ENCODE data around the gene TXK. TPM values are rescaled to one million over a fixed set of nuclear protein-coding genes. Genes with fewer than 3 reads are reported as not detected.
"Not testable (repeated sequence)": the region's sequence is repeated elsewhere in the genome, so short reads cannot be mapped to it uniquely, and the experiment has no call there.

TXK gene
- polyA plus RNA-seq (ENCODE audit: insufficient read length in 4 of 4), result 1 to 10 TPM in 3 of 4 donors, under 1 TPM in 1; 0.55 to 3.9 (median 2.3) TPM

DNA sequence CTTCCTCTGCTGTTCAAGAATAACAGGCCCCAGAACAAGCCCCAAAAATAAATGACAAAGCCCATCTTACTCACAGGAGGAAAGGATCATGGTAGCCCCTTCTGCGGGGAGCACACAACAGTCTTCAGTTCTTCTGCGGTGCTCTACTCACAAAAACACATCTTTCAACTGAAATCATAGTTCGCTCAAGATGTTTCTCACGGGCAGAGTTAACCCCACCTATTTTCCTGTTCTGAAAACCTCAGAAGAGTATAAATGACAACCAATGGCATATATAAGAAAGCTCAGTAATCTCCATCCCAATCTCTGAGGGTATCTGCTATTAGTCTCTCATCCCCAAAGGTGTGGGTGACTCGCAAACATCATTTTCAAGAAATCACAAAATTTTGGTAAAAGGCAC, at the start of gene TXK:
TSS of gene TXK (minus strand) at position 170 of the 400 bp plus-strand sequence. CDS start at position 90, 80 bp downstream.
- no peak for DNase-seq (ENCODE audit: low read depth in 4 of 4, low spot score in 3 of 4)

DNA sequence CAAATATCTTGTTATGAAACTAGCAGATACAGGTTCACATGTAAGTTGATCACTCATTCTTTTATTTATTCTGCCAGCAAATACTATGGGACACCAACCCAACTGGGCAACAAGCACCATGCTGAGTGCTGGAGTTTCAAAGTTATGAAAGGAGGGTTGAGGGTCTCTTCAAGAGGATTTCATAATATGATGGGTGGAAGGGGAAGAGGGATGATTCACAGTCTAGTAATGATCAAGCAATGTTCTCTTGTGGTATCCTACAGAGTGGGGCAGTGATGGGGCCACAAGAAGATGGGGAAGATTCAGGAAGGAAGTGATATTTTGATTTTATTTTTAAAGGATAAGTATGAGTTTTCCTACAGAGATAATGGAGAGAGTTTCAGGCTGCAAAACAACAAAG, 46.2 kb upstream of the TXK start:
- DNase-seq (ENCODE audit: low read depth in 4 of 4, low spot score in 3 of 4), result no peak

DNA sequence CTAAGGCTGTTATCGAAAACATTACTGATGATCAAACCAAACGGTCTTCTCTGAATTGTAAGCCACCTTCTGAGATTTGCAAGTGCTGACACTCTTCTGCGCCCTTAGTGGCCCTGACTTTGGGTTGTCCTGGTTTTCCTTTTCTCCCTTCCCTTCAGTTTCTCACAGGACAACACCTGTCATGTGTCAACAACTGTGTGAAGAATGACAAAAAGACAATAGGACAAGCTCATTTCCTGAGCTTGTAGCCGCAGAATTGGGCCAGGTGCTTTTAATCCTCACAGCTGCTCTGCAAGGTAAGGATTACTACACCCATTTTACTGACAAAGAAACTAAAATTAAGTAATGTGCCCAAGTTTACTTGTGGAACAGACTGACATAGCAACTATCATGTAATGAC, 44.9 kb upstream of the TXK start:
- no peak for DNase-seq (ENCODE audit: low read depth in 4 of 4, low spot score in 3 of 4)

DNA sequence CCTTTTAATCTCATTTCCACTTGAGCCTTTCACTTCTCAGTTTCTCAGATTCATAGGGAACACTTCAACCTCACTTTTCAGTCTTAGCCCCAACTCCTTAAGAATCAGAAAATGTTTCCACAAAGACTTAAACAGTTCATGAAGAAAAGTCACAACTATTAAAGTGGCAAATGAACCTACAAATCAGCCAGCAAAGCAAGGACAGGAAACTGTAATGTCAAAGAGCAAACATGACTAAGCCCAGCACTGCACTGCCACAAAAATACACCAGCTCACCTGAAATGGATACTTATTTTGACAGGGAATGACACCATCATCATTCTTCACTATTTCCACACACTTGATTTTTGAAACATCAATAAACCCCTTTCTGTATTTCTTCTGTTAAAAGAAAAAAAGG, 41.8 kb upstream of the TXK start:
- no peak for DNase-seq (ENCODE audit: low read depth in 4 of 4, low spot score in 3 of 4)

DNA sequence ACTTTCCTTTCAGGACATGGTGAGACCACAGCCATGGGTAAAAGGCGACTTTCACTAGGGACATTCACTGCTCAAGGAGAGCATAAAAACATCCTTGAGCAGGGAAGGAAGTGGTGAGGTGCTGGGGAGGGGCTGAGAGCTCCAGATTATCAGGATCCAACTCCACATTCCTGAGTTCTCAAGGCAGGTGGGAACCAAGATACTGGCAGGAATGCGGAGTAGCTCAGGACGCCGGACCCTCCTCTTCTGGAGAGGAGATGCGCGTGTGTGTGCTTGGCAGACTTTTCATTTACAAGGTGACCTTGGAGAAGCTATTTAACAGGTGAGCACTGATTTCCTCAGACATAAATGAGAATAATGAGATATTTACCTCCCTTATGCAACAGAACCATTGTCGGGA, 41.3 kb upstream of the TXK start:
- no peak for DNase-seq (ENCODE audit: low read depth in 4 of 4, low spot score in 3 of 4)

DNA sequence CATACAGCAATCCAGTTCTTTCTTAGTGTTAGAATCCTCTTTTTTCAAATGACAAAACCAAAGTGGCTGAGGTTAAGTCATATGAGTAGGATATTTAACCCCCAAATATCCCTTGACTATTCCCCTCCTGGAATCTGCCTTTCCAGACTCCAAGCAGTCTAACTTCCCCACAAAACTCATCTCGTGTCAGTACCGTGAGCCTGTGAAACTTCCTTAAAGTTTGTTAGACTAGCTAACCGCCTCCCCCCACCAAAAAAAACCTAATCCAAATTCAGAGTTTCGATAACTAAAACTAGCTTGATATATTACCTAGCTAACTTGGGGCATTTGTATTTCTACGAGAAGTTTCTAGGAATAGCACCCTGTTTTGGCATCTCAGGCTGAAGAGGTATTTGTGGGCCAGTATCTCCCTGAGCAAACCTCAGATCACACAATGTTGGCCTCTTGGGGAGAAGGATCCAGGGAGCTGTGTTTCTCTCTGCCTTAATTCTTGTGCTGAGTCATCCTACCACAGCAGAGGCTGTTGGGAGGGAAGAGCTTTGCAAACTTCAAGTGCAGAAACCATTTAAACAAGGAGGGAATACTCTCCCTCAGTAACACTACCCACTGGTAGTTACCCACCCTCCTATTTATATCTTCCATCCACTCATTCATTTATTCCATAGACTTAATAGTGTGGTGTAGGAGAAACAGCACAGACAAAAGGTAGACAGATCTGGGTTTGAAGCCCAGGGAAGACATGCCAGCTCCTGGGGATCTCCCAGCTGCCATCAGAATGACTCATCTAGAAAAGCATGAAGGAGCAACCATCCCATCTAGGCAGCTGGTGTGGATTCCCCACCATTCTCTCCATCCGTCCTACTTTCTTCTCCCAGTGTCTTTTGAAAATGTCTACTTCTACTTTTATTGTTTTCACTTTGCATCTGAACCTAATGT, 39.3 kb upstream of the TXK start:
- no peak for DNase-seq (ENCODE audit: low read depth in 4 of 4, low spot score in 3 of 4)

DNA sequence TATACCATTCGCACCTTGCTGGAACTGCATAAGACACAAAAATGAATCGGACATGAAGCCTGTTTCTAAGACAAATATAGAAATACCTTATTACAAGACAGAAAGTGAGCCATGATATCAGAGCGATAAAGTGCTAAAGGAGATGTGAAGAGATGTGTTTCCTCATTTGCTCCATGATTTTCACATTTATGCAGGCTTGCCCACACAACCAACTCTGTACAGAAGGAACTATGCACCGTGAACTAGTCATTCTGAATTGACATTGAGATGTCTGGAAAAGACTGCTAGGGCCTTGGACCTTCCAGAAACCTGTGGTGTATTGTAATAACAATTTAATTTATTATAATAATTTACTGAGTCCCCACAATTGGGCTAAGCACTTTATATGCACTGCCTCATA, 38.6 kb upstream of the TXK start:
- DNase-seq (ENCODE audit: low read depth in 4 of 4, low spot score in 3 of 4), result no peak

DNA sequence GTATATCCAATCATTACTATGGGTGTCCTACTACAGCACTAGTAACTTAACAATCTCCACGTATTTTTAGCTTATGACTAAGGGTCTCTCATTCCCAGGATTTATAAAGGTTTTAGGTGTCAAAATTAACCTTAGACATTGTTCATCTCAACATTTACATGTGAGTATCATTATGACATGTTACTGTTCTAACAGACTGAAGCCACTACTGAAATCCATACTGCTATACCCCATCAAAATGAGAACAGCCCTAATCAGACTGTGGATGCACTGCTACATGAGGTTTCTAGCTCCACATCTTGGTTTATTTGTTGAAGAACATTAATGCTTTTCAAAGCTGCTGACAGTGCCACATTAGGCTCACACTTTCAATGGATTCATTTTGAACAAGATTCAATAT, 35.6 kb upstream of the TXK start:
- DNase-seq (ENCODE audit: low read depth in 4 of 4, low spot score in 3 of 4), result no peak

DNA sequence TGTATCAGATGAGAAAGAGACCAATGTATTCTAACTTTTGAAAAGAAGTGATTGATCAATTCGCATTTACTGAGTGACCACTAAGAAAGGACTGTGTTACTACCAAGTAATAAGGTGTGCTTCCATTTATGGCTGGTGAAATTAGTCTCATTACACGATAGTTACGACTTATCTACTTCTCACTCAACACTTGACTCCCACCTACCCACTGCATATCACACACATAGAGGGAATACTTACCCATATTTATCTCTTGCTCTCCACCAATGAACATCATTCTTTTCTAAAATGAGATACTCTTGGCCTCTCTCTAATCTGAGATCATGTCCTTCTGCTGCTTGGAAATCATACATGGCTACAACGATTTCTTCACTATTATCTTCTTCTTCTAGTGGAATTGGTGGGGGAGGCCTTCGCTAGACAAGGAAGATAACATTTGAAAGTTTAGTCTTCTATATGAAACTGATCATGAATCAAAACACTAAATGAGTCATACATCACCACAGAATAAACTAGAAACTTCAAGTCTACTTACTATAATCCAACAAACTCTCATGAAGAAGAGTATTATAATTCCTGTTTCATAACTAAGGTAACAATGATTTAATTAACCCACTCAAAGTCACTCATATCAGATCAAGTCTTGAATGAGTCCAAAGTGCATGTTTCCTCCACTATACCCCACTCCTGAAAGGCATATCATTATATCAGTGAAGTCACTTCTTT, 33.7 kb upstream of the TXK start:
- DNase-seq (ENCODE audit: low read depth in 4 of 4, low spot score in 3 of 4), result no peak

DNA sequence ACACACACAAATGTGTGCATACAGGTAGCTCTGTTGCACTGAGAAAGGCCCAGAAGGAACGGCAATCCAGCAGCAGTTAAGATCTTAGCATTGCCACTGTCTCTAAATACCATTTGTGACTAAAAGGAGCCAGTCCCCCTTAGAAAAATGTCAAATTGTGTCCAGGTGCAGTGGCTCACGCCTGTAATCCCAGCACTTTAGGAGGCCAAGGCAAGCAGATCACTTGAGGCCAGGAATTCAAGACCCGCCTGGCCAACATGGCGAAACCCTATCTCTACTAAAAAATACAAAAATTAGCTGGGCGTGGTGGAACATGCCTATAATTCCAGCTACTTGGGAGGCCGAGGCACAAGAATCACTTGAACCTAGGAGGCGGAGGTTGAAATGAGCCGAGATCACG, 30.5 kb upstream of the TXK start:
- not testable (repeated sequence) for DNase-seq (ENCODE audit: low read depth in 4 of 4, low spot score in 3 of 4)

DNA sequence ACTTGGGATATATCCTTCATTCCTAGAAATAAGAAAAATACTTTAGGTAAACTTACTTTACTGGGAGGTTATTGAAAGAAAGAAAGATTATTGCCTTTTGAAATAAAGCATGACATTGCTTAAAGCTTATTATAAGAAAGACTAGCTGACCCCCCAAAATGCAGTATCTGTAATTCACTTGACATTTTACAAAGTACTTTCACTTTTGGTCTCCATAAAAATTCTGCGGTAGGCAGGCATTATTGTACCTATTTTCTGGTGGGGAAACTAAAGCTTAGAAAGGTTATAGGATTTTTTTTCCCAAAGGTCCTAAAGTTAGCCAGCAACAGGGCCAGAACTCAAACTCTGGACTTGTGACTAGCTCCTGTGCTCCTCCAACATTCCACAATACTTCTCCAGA, 29.7 kb upstream of the TXK start:
- no peak for DNase-seq (ENCODE audit: low read depth in 4 of 4, low spot score in 3 of 4)

DNA sequence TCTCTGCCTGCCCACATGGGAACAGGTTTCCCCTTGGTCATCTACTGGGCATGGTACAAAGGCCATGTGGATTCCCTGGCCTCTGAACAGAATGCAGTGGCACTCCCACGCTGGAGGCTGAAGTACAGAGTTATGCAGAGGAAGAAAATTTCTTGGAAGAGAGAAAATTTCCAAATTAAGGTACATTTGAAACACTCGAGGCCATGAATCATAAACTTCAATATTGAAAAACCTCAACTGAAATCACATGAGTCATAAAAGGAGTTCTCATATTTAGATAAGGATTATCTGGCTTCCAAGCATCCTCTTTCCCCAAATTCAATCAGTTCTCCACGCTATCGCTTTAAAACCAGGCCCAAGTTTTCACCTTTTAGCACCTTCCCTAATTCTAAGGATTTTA, 28.1 kb upstream of the TXK start:
- no peak for DNase-seq (ENCODE audit: low read depth in 4 of 4, low spot score in 3 of 4)

DNA sequence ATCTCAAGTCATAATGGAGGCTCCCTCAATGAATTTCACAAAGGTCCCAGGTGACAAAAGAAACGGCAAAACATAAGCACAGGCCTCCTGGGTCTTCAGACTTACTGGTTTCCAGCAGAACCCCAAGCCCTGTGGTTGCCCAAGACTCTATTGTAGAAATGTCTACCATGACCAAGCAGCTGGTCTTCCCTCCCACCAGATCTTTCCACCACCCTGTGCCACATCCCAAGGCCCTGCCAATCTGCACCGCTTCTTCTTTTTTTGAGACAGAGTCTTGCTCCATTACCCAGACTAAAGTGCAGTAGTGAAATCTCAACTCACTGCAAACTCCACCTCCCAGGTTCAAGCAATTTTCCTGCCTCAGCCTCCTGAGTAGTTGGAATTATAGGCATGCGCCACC, 23.2 kb upstream of the TXK start:
- DNase-seq (ENCODE audit: low read depth in 4 of 4, low spot score in 3 of 4), result no peak

DNA sequence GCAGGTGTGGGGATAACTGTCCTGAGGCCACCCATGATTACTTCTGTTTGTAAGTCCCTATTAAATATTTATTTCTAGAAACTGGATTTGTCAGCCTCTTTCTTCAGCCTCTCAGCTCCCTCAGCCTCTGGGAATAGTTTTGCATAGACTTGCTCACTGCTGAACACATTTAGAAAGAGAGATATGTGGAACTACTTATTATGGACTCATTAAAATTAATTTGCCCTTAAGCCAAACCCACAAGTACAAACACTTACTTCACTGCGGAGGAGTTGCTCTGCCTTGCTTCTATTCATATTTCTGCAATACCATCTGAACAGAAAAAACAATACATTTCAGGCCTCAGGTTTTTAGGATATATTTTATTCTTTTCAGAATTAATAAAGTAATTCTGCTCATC, 22.4 kb upstream of the TXK start:
- no peak for DNase-seq (ENCODE audit: low read depth in 4 of 4, low spot score in 3 of 4)

DNA sequence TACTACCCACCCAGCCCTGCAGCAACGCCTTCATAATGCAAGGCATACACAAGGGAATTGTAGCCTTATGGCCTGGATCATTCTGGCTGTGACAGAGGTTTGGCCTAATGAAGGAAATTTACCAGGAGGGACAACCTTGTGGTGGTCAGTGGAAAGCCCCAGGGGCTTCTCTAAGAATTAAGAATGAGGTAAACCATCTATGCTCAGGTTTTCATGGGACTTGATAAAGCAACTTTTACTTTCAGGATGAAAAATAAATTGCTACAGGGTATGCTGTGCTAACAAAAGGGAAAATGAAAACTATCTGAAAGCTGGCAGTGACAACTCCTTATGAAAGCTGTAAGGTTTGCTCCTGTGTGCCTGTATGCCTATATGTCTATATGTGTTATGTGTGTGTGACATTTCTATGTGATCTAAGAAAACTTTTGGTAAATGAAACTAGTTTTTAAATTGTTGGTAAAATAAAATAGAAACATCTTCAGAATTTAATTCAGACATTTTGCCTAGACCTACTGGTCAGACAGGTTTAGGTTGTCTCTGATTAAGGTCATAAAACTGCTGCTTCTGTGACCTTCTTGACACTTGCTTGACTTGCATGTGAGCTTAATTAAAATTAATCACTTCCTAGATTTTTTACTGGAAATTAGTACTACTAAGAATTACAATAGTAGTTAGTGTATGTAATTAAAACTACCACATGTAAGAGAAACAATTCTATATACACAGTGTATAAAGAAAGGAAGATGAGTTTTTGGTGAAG, 19.9 kb upstream of the TXK start:
- DNase-seq (ENCODE audit: low read depth in 4 of 4, low spot score in 3 of 4), result no peak

DNA sequence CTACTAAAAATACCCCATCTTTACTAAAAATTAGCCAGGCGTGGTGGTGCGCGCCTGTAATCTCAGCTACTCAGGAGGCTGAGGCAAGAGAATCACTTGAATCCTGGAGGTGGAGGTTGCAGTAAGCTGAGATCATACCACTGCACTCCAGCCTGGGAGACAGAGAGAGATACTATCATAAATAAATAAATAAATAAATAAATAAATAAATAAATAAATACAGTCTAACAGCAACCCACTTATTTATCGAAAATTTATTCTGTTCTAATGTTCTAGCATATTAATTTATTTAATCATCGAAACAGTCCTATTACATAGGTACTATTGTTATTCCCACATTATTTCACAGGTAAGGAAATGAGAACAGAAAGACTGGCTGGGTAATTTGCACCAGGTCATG, 18.2 kb upstream of the TXK start:
- DNase-seq (ENCODE audit: low read depth in 4 of 4, low spot score in 3 of 4), result no peak

DNA sequence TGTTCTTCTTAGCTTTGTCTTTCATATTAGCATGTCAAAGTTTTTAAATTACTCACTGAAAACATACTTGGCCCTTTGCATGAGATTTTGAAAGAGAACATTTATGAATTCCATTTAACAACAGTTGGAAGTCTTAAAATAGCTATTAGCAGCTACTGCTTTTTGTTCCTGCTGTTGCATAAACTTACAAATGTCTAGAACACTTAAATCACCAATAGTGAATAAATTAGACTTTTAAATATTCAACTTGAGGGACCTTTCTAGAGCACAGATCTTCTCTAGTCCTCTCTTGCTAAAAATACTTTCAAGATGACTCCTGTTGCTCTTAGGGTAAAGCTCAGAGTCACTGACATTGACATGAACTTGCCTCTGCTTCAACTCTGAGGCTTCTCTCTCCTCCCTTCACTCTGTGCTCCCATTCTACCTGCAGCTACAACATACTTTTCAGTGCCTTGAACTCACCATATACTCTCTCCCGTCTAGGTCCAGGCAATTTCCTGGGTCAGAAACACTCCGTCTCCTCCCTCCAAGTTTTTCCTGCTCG, 15.8 kb upstream of the TXK start:
- no peak for DNase-seq (ENCODE audit: low read depth in 4 of 4, low spot score in 3 of 4)

DNA sequence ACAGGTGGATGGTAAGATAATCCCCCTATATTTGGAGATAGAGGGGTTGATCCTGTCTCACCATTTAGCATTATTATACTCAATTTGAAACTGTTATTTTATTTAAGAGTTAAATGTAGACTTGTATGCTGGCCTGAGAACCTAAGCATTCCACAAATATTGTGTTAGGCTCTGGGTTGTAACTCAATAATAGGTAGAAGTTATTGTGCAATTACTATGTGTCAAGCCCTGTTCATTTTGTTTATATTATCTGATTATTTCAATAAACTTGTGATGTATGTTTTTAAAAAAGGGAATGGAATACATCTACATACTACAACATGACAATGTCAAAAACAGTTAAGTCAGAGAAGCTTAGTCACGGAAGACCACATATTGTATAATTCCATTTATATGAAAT, 13.6 kb upstream of the TXK start:
- no peak for DNase-seq (ENCODE audit: low read depth in 4 of 4, low spot score in 3 of 4)

DNA sequence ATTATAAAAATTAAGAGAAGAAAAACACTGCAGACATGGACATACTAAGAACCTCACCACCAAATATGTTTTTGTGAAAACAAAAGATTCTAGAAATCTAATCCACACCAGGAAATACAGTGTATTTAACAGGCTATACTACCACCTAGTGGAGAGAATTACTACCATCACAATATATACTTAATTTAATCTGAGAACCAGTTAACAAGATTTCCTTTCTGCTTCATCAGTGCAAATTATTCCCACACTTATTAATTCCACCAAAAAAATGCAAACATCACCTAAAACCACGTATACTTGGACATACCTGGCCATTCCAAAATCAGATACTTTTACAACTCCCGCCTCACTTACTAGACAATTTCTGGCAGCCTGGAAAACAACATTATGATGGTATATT, 7.0 kb upstream of the TXK start:
- DNase-seq (ENCODE audit: low read depth in 4 of 4, low spot score in 3 of 4), result peak in 1 of 4 donors; percentile 6

DNA sequence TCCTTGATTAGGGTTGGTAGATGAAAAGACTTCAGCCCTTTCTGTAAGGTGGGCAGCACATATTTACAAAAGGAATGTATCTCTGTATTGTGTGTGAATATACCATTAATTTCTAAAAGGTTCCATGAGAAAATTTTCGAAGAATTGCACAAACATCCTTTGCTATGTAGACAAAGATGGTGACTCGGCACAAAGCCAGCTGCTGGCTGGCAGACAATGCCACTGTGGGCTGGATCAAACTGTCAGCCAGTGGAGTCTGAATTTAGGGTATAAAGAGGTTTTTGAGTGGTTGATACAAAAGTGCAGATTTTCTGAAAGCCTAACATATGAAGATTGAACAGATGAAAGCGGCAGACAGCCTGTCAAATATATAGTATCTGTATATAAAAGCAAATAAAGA, 5.6 kb upstream of the TXK start:
- DNase-seq (ENCODE audit: low read depth in 4 of 4, low spot score in 3 of 4), result no peak

DNA sequence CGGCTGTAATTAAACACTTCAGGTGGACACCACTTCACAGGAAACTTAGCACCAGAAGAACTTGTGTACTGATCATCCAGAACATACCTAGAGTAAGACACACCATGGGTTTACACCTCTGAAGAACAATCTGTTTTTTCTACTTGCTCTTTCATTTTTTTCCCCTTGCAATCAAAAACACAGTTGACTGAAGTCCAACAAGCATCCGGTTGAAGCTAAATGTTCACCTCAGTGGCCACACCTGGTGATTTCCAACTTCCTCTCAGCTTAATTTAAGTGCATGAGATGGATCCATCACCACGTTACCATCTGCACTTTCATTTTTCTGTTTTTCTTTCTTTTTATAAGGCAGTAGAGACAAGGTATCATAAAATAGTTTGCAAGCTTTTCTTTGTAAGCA, 4.9 kb upstream of the TXK start:
- DNase-seq (ENCODE audit: low read depth in 4 of 4, low spot score in 3 of 4), result no peak
